ENCODE results near the gene RMDN2.
"Not testable (repeated sequence)": the region's sequence is repeated elsewhere in the genome, so short reads cannot be mapped to it uniquely, and the experiment has no call there.

Gene RMDN2

DNA sequence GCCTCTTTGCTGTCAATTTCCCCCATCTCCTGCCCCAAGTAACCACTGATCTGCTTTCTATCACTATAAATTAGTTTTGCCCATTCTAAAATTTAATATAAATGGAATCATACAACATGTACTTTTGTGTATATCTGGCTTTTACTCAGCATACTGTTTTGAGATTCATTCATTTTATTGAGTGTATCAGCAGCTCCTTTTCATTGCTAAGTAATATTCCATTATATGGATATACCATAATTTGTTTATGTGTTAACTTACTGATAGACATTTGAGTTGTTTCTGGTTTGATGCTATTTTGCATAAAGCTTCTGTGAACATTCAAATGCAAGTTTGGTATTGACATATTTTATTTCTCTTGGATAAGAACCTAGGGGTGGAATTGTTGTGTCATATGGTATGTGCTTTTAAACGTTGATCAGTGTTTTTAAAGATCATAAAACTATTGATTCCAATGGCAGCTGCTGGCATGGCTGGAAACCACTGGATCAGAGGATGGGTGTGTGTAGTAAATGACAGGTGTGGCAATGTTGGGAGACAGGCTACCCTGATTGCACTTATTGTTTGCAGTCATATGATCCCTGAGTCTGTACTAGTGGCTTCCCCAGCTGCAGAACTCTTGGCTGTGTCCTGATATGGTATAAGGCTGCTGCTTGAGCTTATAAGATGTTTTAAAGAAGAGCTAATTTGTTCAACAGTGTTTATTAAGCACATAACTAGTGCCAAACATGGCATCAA lies 75.6 kb downstream of the RMDN2 start:
- no peak for DNase-seq

GRCh38 chr2:38010187-38010586 lies 85.1 kb downstream of the RMDN2 start:
- DNase-seq: not testable (repeated sequence)

- no peak for DNase-seq
Measured at GRCh38 chr2:38010995-38011394, 85.9 kb downstream of the RMDN2 start.

- DNase-seq: no peak
Measured at GRCh38 chr2:38013158-38013752, 88.2 kb downstream of the RMDN2 start.

- DNase-seq: no peak
Measured at GRCh38 chr2:38016219-38016618, 91.1 kb downstream of the RMDN2 start.

GRCh38 chr2:38017836-38018235 lies 92.7 kb downstream of the RMDN2 start:
- no peak for DNase-seq

DNA sequence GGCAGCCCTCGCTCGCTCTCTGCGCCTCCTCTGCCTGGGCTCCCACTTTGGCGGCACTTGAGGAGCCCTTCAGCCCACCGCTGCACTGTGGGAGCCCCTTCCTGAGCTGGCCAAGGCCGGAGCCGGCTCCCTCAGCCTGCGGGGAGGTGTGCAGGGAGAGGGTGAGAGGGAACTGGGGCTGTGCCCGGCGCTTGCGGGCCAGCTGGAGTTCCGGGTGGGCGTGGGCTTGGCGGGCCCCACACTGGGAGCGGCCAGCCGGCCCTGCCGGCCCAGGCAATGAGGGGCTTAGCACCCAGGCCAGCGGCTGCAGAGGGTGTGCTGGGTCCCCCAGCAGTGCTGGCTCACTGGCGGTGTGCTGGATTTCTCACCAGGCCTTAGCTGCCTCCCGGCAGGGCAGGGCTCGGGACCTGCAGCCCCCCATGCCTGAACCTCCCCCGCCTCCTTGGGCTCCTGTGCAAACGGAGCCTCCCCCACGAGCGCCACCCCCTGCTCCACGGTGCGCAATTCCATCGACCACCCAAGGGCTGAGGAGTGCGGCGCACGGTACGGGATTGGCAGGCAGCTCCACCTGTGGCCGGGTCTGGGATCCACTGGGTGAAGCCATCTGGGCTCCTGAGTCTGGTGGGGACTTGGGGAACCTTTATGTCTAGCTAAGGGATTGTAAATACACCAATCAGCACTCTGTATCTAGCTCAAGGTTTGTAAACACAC lies 95.4 kb downstream of the RMDN2 start:
- not testable (repeated sequence) for DNase-seq

GRCh38 chr2:38021589-38021988 lies 96.5 kb downstream of the RMDN2 start:
- DNase-seq: no peak

GRCh38 chr2:38026846-38027245 lies 101.8 kb downstream of the RMDN2 start:
- DNase-seq: no peak

DNA sequence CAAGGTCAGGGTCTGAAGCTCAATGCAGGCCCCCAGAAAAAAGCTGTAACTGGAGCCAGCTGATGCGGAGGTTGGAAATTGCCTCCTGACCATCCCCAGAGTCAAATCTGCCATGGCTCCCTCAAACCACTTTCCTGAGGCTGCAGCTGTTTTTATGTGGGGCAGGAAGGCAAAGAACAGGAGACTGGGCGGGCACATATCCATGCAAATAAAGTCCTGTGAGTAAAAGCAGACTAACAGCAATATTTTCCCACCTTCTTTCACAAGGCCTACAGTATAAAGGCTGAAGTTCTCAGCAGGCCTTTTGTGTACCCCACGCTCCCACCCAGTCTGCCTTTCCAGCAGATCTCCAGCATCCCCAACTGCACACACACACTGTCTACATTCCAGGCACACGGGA lies 103.7 kb downstream of the RMDN2 start:
- no peak for DNase-seq

DNA sequence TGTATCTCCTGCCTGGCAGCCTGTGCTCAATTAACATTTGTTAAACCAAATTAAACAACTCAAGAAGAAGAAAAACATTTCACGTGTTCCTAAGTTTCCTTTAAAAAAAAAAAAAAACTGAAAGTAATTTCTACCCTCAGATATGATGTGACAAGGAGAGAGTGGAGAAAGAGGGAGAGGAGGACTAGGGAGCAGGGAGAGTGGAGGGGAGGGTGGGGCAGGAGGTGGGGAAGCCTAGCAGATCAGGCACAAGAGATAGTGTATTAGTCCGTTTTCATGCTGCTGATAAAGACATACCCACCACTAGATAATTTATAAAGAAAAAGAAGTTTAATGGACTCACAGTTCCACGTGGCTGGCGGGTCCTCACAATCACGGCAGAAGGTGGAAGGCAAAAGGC lies 104.4 kb downstream of the RMDN2 start:
- DNase-seq: no peak

DNA sequence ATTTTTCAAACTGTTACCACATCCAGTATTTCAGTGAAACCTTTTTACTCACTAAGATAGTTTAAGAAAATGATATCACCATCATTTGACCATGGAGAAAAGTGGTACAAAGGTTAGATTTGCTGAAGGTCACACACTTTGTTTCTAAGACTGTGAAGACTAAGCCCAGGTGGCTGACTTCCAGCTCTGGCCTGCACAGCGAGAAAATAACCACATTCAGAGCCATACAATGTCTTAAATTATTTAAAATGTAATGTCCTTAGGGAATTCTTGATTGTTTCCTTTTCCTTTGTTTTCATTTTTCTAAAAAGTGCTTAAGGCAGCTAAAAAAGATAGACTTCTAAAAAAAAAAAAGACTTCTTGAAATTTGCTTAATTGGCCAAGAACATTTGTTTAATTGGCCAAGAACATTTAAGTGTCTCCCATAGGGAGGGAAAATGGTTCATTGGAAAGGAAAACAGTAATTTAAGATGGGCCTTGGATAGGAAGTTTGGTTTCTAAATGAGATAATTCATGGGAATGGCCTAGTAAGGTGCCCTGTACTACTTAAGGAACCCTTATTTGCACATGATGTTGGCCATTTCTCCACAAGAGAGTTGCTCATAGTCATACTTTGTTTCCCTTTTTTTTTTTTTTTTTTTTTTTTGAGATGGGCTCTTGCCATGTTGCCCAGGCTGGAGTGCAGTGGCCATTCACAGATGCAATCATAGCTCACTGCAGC lies 105.7 kb downstream of the RMDN2 start:
- no peak for DNase-seq

GRCh38 chr2:38032946-38033345 lies 107.9 kb downstream of the RMDN2 start:
- no peak for DNase-seq

DNA sequence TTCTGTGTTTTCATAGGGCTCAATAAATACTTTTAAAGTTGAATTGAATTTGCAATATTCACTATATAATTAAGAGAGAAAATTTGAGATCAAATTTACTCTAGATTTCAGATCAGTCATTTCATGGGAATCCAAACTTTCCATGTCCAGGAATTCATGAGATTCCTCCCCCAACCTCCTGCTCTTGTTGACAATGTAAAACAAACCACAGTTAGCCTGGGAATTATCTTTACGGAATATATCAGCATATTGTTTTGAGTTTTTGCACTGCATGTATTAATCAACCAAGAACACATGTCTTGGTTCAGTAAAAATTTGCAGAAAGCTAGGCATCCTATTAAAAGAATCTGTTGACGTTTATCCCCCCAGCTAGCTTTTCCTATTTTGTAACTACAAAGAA lies 108.6 kb downstream of the RMDN2 start:
- DNase-seq: no peak

- no peak for DNase-seq
Measured at GRCh38 chr2:38035968-38036367, 110.9 kb downstream of the RMDN2 start.

- no peak for DNase-seq
Measured at GRCh38 chr2:38037325-38037724, 112.2 kb downstream of the RMDN2 start.

- DNase-seq: no peak
Measured at GRCh38 chr2:38037757-38038621, 112.9 kb downstream of the RMDN2 start.

- DNase-seq: no peak
Measured at GRCh38 chr2:38038682-38039081, 113.6 kb downstream of the RMDN2 start.

GRCh38 chr2:38039121-38039910 lies 114.2 kb downstream of the RMDN2 start:
- DNase-seq: no peak

- no peak for DNase-seq
Measured at GRCh38 chr2:38045811-38046210, 120.7 kb downstream of the RMDN2 start.

- DNase-seq: no peak
Measured at GRCh38 chr2:38056216-38056615, 131.1 kb downstream of the RMDN2 start.
